H9 (cell line): ENCODE measurements around the gene LIMA1. TPM values are rescaled to one million over a fixed set of nuclear protein-coding genes. Genes with fewer than 3 reads are reported as not detected.

Source experiments
- DNase-seq: peaks from one replicate; pipeline ENCODE4 v3.0.0-alpha.2; 2017
- H2AFZ ChIP-seq: one replicate; pipeline ENCODE4 v1.6.1; 2013; ENCODE audit warnings: mild to moderate bottlenecking, low read length, control low read depth, moderate library complexity
- H2AK5ac ChIP-seq: 2 replicates; pipeline ENCODE4 v1.6.1; 2013; ENCODE audit warnings: low read length, control low read depth, mixed read lengths; ENCODE audit not compliant: insufficient read length
- H2BK120ac ChIP-seq: one replicate; pipeline ENCODE4 v1.6.1; 2013; ENCODE audit warnings: low read depth, mild to moderate bottlenecking, low read length, control low read depth, inconsistent platforms; ENCODE audit not compliant: poor library complexity, severe bottlenecking
- H2BK12ac ChIP-seq: 2 replicates; pipeline ENCODE4 v1.6.1; 2013; ENCODE audit warnings: low read length, control low read depth, mixed read lengths, low read depth; ENCODE audit not compliant: insufficient read length
- H2BK15ac ChIP-seq: 2 replicates; pipeline ENCODE4 v1.6.1; 2013; ENCODE audit warnings: low read depth, low read length, control low read depth
- H2BK20ac ChIP-seq: one replicate; pipeline ENCODE4 v1.6.1; 2013; ENCODE audit warnings: low read depth, mild to moderate bottlenecking, low read length, control low read depth, inconsistent platforms; ENCODE audit not compliant: poor library complexity, severe bottlenecking
- H2BK5ac ChIP-seq: 2 replicates; pipeline ENCODE4 v1.6.1; 2013; ENCODE audit warnings: low read length, control low read depth, mixed read lengths; ENCODE audit not compliant: insufficient read length
- H3K14ac ChIP-seq: 2 replicates; pipeline ENCODE4 v1.6.1; 2013; ENCODE audit warnings: low read length, control low read depth; ENCODE audit not compliant: insufficient read depth
- H3K18ac ChIP-seq: 2 replicates; pipeline ENCODE4 v1.6.1; 2013; ENCODE audit warnings: low read depth, mild to moderate bottlenecking, mixed read lengths, low read length, control low read depth; ENCODE audit not compliant: insufficient read length
- H3K23ac ChIP-seq: 2 replicates; pipeline ENCODE4 v1.6.1; 2013; ENCODE audit warnings: low read length, control low read depth, mixed read lengths, low read depth; ENCODE audit not compliant: insufficient read length
- H3K23me2 ChIP-seq: 2 replicates; pipeline ENCODE4 v1.6.1; 2013; ENCODE audit warnings: low read depth, mild to moderate bottlenecking, mixed read lengths, low read length, control low read depth; ENCODE audit not compliant: insufficient read length, poor library complexity, severe bottlenecking
- H3K27ac ChIP-seq: 2 replicates; pipeline ENCODE4 v1.5.1; 2013; ENCODE audit warnings: low read length, control low read depth, mixed read lengths, low read depth; ENCODE audit not compliant: insufficient read length
- H3K27me3 ChIP-seq: 2 replicates; pipeline ENCODE4 v1.6.1; 2013; ENCODE audit warnings: low read length, control low read depth, inconsistent platforms; ENCODE audit not compliant: insufficient read depth
- H3K4ac ChIP-seq: 2 replicates; pipeline ENCODE4 v1.6.1; 2013; ENCODE audit warnings: low read depth, mild to moderate bottlenecking, control low read depth, inconsistent platforms, low read length, moderate library complexity
- H3K4me1 ChIP-seq: 2 replicates; pipeline ENCODE4 v1.6.1; 2013; ENCODE audit warnings: low read length, control low read depth, inconsistent platforms; ENCODE audit not compliant: insufficient read depth
- H3K4me2 ChIP-seq: 2 replicates; pipeline ENCODE4 v1.6.1; 2013; ENCODE audit warnings: low read length, control low read depth, mixed read lengths; ENCODE audit not compliant: insufficient read length, insufficient read depth
- H3K56ac ChIP-seq: 2 replicates; pipeline ENCODE4 v1.6.1; 2013; ENCODE audit warnings: low read depth, mild to moderate bottlenecking, mixed read lengths, low read length, control low read depth; ENCODE audit not compliant: insufficient read length
- H3K79me1 ChIP-seq: 2 replicates; pipeline ENCODE4 v1.6.1; 2013; ENCODE audit warnings: low read depth, mild to moderate bottlenecking, moderate library complexity, low read length, control low read depth, inconsistent platforms; ENCODE audit not compliant: insufficient read depth, poor library complexity, severe bottlenecking
- H3K79me2 ChIP-seq: 2 replicates; pipeline ENCODE4 v1.6.1; 2013; ENCODE audit warnings: low read length, control low read depth, inconsistent platforms; ENCODE audit not compliant: insufficient read depth
- H3K9ac ChIP-seq: 2 replicates; pipeline ENCODE4 v1.6.1; 2013; ENCODE audit warnings: low read length, control low read depth, mixed read lengths; ENCODE audit not compliant: insufficient read length; ENCODE audit errors: extremely low read depth
- H3K9me3 ChIP-seq: one replicate; pipeline ENCODE4 v1.6.1; 2013; ENCODE audit warnings: low read depth, low read length, inconsistent platforms; ENCODE audit not compliant: control insufficient read depth
- H3T11ph ChIP-seq: one replicate; pipeline ENCODE4 v1.6.1; 2013; ENCODE audit warnings: mild to moderate bottlenecking, low read length, control low read depth, inconsistent platforms
- H4K20me1 ChIP-seq: one replicate; pipeline ENCODE4 v1.6.1; 2013; ENCODE audit not compliant: control insufficient read depth, insufficient read length, insufficient read depth
- H4K5ac ChIP-seq: 2 replicates; pipeline ENCODE4 v1.6.1; 2013; ENCODE audit warnings: low read depth, mild to moderate bottlenecking, mixed read lengths, low read length, control low read depth; ENCODE audit not compliant: insufficient read length
- H4K8ac ChIP-seq: replicated peaks from 2 replicates; pipeline ENCODE4 v1.6.1; 2013; ENCODE audit warnings: low read length, control low read depth, mixed read lengths, low read depth; ENCODE audit not compliant: insufficient read length
- H4K91ac ChIP-seq: 2 replicates; pipeline ENCODE4 v1.6.1; 2013; ENCODE audit warnings: low read depth, mild to moderate bottlenecking, moderate library complexity, mixed read lengths, low read length, control low read depth; ENCODE audit not compliant: insufficient read length
- H3K27ac Mint-ChIP-seq, 3 experiments: 2 replicates in 2 of 3; 3 replicates in 1 of 3; pipeline ENCODE4 v1.8.0; 2020 to 2021; ENCODE audit warnings: mixed read lengths in 3 of 3, mild to moderate bottlenecking in 1 of 3, moderate library complexity in 1 of 3
- H3K27me3 Mint-ChIP-seq: 2 replicates; pipeline ENCODE4 v1.8.0; 2021; ENCODE audit warnings: low read depth, mild to moderate bottlenecking, moderate library complexity, mixed read lengths
- H3K36me3 Mint-ChIP-seq, 3 experiments: 2 replicates in 2 of 3; 3 replicates in 1 of 3; pipeline ENCODE4 v1.8.0; 2020 to 2021; ENCODE audit warnings: low read depth in 3 of 3, mixed read lengths in 3 of 3; ENCODE audit not compliant: insufficient read depth in 1 of 3
- H3K4me1 Mint-ChIP-seq, 2 experiments: 2 replicates each; pipeline ENCODE4 v1.8.0; 2020; ENCODE audit warnings: mixed read lengths in 2 of 2
- H3K4me3 Mint-ChIP-seq, 2 experiments: 2 replicates in 1 of 2; 3 replicates in 1 of 2; pipeline ENCODE4 v1.8.0; 2020 to 2021; ENCODE audit warnings: mild to moderate bottlenecking in 2 of 2, mixed read lengths in 2 of 2, moderate library complexity in 1 of 2
- H3K9me3 Mint-ChIP-seq, 2 experiments: 2 replicates in 1 of 2; 3 replicates in 1 of 2; pipeline ENCODE4 v1.8.0; 2020; ENCODE audit warnings: mild to moderate bottlenecking in 2 of 2, mixed read lengths in 2 of 2, moderate library complexity in 1 of 2
- total RNA-seq: library from RNA; stranded (reverse); gene quantifications from 2 replicates; pipeline ENCODE4 v1.2.1, GENCODE V29; 2021
- TF ChIP-seq, protein P1 (sequence below): fragments of 200-600 bp; sonication (generic); conservative IDR thresholded peaks from 3 replicates; pipeline ENCODE4 v1.8.0; 2021; ENCODE audit warnings: antibody characterized with exemption, mild to moderate bottlenecking

LIMA1 gene
- total RNA-seq, 1 experiment from 2014 or later = 40.8 TPM

DNA sequence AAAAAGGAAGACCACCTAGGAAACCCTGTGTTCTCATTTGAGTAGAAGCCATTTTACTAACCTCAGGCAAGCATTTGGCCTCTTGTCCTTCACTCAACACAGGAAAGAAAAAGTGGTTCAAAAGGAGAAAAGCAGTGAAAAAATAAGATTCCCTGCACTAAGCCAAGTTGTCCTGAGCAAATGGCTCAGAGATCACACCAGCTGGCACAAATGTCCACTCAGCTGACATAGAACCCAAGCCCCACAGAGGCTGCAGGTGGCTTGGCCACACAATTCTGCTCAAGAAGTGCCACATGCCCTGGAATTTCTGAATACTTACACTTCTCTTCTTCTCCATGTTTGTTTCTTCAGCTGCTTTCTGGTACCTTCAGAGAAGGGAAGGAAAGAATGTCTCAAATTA lies 52.0 kb downstream of the LIMA1 start:
- H3K9ac ChIP-seq = no peak overlapping the region
- H4K20me1 ChIP-seq = no peaks in the 10 kb centered on the region
- no peak overlapping the region for H3T11ph ChIP-seq
- no peak overlapping the region for H3K18ac ChIP-seq
- H3K23me2 ChIP-seq = no peaks in the 10 kb centered on the region
- peaks cover 3 to 4% of the 10 kb centered on the region in 2 experiments; a peak in 2 of 4 replicates for H3K4me1 Mint-ChIP-seq
- H3K27ac ChIP-seq = no peak overlapping the region
- no peaks in the 10 kb centered on the region for H3K9me3 Mint-ChIP-seq
- H2BK20ac ChIP-seq = no peak overlapping the region
- no peak overlapping the region for H4K8ac ChIP-seq
- no peak overlapping the region for H4K5ac ChIP-seq
- no peak for DNase-seq
- no peak overlapping the region for H3K23ac ChIP-seq
- H3K14ac ChIP-seq = no peak overlapping the region
- no peak overlapping the region for H2BK120ac ChIP-seq
- TF ChIP-seq, protein P1, sequence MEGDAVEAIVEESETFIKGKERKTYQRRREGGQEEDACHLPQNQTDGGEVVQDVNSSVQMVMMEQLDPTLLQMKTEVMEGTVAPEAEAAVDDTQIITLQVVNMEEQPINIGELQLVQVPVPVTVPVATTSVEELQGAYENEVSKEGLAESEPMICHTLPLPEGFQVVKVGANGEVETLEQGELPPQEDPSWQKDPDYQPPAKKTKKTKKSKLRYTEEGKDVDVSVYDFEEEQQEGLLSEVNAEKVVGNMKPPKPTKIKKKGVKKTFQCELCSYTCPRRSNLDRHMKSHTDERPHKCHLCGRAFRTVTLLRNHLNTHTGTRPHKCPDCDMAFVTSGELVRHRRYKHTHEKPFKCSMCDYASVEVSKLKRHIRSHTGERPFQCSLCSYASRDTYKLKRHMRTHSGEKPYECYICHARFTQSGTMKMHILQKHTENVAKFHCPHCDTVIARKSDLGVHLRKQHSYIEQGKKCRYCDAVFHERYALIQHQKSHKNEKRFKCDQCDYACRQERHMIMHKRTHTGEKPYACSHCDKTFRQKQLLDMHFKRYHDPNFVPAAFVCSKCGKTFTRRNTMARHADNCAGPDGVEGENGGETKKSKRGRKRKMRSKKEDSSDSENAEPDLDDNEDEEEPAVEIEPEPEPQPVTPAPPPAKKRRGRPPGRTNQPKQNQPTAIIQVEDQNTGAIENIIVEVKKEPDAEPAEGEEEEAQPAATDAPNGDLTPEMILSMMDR = no peak
- no peak overlapping the region for H3K4me2 ChIP-seq
- H3K27me3 ChIP-seq = no peaks in the 10 kb centered on the region
- H3K56ac ChIP-seq = no peak overlapping the region
- no peak overlapping the region for H2BK15ac ChIP-seq
- H3K4ac ChIP-seq = no peak overlapping the region
- no peaks in the 10 kb centered on the region for H3K79me2 ChIP-seq
- H2BK12ac ChIP-seq = no peak overlapping the region
- H3K27ac Mint-ChIP-seq = no peak overlapping the region
- no peaks in the 10 kb centered on the region for H3K9me3 ChIP-seq
- no peak overlapping the region for H2AFZ ChIP-seq
- H2BK5ac ChIP-seq = no peak overlapping the region
- H3K79me1 ChIP-seq = no peaks in the 10 kb centered on the region
- no peaks in the 10 kb centered on the region; the same call in 1 of the 2 replicates for H3K4me1 ChIP-seq
- peaks cover 0 to 4% (median 0%) of the 10 kb centered on the region in 3 experiments; a peak in 2 of 7 replicates for H3K36me3 Mint-ChIP-seq
- H2AK5ac ChIP-seq = no peak overlapping the region
- H3K27me3 Mint-ChIP-seq = no peaks in the 10 kb centered on the region
- no peak overlapping the region for H4K91ac ChIP-seq
- no peak overlapping the region for H3K4me3 Mint-ChIP-seq
